Measurements from ENCODE around the gene MAU2. TPM values are rescaled to one million over a fixed set of nuclear protein-coding genes. Genes with fewer than 3 reads are reported as not detected.
A peak's percentile ranks its signal among the peaks of the same experiment; 100 is the strongest.

The MAU2 gene
- total RNA-seq, 1 experiment from 2014 or later: 48.4 TPM

DNA sequence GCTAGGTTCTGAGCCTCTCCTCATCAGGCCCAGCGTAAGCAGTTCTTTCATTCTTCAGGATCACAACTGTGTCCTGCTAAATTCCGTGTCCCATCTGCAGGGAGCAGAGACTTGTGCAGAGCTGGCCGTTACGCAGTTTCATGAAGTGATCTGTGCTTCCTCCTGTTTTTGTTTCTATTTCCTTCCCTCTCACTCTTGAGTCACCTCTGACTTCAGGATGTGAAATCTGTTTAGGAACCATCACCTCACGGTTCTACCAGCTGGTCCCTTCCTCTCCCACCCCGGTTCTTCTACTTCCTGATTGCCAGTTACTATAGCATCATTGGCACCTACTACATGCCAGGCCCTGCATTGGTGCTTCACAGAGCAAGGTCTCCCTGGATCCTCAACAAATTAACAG, 8.5 kb downstream of the MAU2 start:
- Histone ChIP-seq H3K9ac (ENCODE audit: extremely low read depth, insufficient read length, low read length) (no peak overlapping the region), H3K14ac (ENCODE audit: insufficient read depth, low read length) (no peak overlapping the region), H2BK15ac (ENCODE audit: low read depth, low read length) (no peak overlapping the region), H3K79me2 (ENCODE audit: insufficient read depth, low read length) (no peaks in the 10 kb centered on the region), H4K20me1 (ENCODE audit: control insufficient read depth, insufficient read depth, insufficient read length) (no peaks in the 10 kb centered on the region), H4K5ac (ENCODE audit: insufficient read length, low read depth, low read length) (no peak overlapping the region), H3K4ac (ENCODE audit: low read depth, low read length) (no peak overlapping the region), H4K91ac (ENCODE audit: insufficient read length, low read depth, low read length) (no peak overlapping the region), H3K79me1 (ENCODE audit: insufficient read depth, low read depth, low read length, poor library complexity, severe bottlenecking) (no peaks in the 10 kb centered on the region), H3K27me3 (ENCODE audit: insufficient read depth, low read length) (no peaks in the 10 kb centered on the region), H3K23me2 (ENCODE audit: insufficient read length, low read depth, low read length, poor library complexity, severe bottlenecking) (no peaks in the 10 kb centered on the region), H3K23ac (ENCODE audit: insufficient read length, low read depth, low read length) (no peak overlapping the region), H3T11ph (ENCODE audit: low read length) (no peak overlapping the region), H3K56ac (ENCODE audit: insufficient read length, low read depth, low read length) (no peak overlapping the region), H2AFZ (ENCODE audit: low read length) (no peak overlapping the region), H3K18ac (ENCODE audit: insufficient read length, low read depth, low read length) (no peak overlapping the region), H2BK5ac (ENCODE audit: insufficient read length, low read length) (no peak overlapping the region), H4K8ac (replicated peaks; ENCODE audit: insufficient read length, low read depth, low read length) (no peak overlapping the region), H3K4me2 (ENCODE audit: insufficient read depth, insufficient read length, low read length) (no peak overlapping the region), H3K27ac (ENCODE audit: insufficient read length, low read depth, low read length) (no peak overlapping the region), H2AK5ac (ENCODE audit: insufficient read length, low read length) (no peak overlapping the region), H3K9me3 (ENCODE audit: control insufficient read depth, low read depth, low read length) (no peaks in the 10 kb centered on the region), H3K4me1 (ENCODE audit: insufficient read depth, low read length) (no peaks in the 10 kb centered on the region), H2BK12ac (ENCODE audit: insufficient read length, low read depth, low read length) (no peak overlapping the region), H2BK120ac (ENCODE audit: low read depth, low read length, poor library complexity, severe bottlenecking) (no peak overlapping the region), H2BK20ac (ENCODE audit: low read depth, low read length, poor library complexity, severe bottlenecking) (no peak overlapping the region)
- no peak for DNase-seq
- peak overlapping the region in 2 of 3 experiments; percentile 17 to 59; a peak in 2 of 7 replicates for H3K27ac Mint-ChIP-seq
- H3K36me3 Mint-ChIP-seq (ENCODE audit: insufficient read depth in 1 of 3, low read depth in 3 of 3): peaks cover 19 to 48% (median 43%) of the 10 kb centered on the region in 3 experiments; a peak in 6 of 7 replicates
- H3K4me3 Mint-ChIP-seq: no peak overlapping the region
- TF ChIP-seq, protein P1, sequence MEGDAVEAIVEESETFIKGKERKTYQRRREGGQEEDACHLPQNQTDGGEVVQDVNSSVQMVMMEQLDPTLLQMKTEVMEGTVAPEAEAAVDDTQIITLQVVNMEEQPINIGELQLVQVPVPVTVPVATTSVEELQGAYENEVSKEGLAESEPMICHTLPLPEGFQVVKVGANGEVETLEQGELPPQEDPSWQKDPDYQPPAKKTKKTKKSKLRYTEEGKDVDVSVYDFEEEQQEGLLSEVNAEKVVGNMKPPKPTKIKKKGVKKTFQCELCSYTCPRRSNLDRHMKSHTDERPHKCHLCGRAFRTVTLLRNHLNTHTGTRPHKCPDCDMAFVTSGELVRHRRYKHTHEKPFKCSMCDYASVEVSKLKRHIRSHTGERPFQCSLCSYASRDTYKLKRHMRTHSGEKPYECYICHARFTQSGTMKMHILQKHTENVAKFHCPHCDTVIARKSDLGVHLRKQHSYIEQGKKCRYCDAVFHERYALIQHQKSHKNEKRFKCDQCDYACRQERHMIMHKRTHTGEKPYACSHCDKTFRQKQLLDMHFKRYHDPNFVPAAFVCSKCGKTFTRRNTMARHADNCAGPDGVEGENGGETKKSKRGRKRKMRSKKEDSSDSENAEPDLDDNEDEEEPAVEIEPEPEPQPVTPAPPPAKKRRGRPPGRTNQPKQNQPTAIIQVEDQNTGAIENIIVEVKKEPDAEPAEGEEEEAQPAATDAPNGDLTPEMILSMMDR (conservative IDR thresholded peaks at IDR 0.05): no peak
- H3K9me3 Mint-ChIP-seq: no peaks in the 10 kb centered on the region
- no peaks in the 10 kb centered on the region for H3K27me3 Mint-ChIP-seq (ENCODE audit: low read depth)
- WGBS (ENCODE audit: extremely low coverage, insufficient read length, low lambda C conversion rate): no CpG with 5 or more reads among the region's 6 CpGs
- H3K4me1 Mint-ChIP-seq: no peaks in the 10 kb centered on the region

All from H9 (cell line).